Measurements from ENCODE around the gene WDFY4.

- TF ChIP-seq, protein P1, sequence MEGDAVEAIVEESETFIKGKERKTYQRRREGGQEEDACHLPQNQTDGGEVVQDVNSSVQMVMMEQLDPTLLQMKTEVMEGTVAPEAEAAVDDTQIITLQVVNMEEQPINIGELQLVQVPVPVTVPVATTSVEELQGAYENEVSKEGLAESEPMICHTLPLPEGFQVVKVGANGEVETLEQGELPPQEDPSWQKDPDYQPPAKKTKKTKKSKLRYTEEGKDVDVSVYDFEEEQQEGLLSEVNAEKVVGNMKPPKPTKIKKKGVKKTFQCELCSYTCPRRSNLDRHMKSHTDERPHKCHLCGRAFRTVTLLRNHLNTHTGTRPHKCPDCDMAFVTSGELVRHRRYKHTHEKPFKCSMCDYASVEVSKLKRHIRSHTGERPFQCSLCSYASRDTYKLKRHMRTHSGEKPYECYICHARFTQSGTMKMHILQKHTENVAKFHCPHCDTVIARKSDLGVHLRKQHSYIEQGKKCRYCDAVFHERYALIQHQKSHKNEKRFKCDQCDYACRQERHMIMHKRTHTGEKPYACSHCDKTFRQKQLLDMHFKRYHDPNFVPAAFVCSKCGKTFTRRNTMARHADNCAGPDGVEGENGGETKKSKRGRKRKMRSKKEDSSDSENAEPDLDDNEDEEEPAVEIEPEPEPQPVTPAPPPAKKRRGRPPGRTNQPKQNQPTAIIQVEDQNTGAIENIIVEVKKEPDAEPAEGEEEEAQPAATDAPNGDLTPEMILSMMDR (conservative IDR thresholded peaks at IDR 0.05), result no peak
- TF ChIP-seq ZFX (IDR thresholded peaks at IDR 0.05), result no peak
These were observed 55.5 kb downstream of the WDFY4 start for GRCh38 chr10:48740015-48740707.

Data from C4-2B (cell line).